HEK293 (cell line): ENCODE measurements around the gene SNX2.

Experiments used
- CTCF ChIA-PET: fragments of 350-600 bp; formaldehyde crosslinking; extraction: SDS; loops from one replicate; lab custom pipeline; 2021; ENCODE audit warnings: antibody characterized with exemption; lab: Yijun Ruan, JAX
- POLR2A ChIA-PET: fragments of 300-600 bp; formaldehyde crosslinking; extraction: SDS; loops from one replicate; lab custom pipeline; 2020; ENCODE audit warnings: antibody characterized with exemption, inconsistent platforms; lab: Yijun Ruan, JAX
- H3K27ac ChIP-seq: fragments of 200-500 bp; sonication (Bioruptor generic); 2 replicates; pipeline ENCODE4 v1.5.1; 2014; ENCODE audit warnings: low read depth, low read length, control low read depth, inconsistent platforms; ENCODE audit errors: extremely low read depth
- H3K36me3 ChIP-seq, 2 experiments: fragments of 200-500 bp in 1 of 2; sonication (Bioruptor generic) in 1 of 2; 1 replicate in 1 of 2; 2 replicates in 1 of 2; pipeline ENCODE4 v1.5.1; 2014 to 2017; ENCODE audit warnings: inconsistent platforms in 2 of 2, low read length in 2 of 2; ENCODE audit not compliant: control insufficient read depth in 2 of 2, insufficient read depth in 1 of 2
- H3K4me1 ChIP-seq: fragments of 200-500 bp; sonication (Bioruptor generic); 2 replicates; pipeline ENCODE4 v1.5.1; 2014; ENCODE audit warnings: mild to moderate bottlenecking, low read length, inconsistent platforms; ENCODE audit not compliant: control insufficient read depth, insufficient read depth
- H3K4me3 ChIP-seq: 2 replicates; pipeline ENCODE4 v1.5.1; 2011; ENCODE audit warnings: low read depth, mild to moderate bottlenecking, control low read depth, low read length, moderate library complexity
- H3K9me3 ChIP-seq: fragments of 200-500 bp; sonication (Bioruptor generic); 2 replicates; pipeline ENCODE4 v1.5.1; 2014; ENCODE audit warnings: low read depth, low read length, inconsistent platforms; ENCODE audit not compliant: control insufficient read depth, insufficient read depth
- GLI2 ChIP-seq: fragments of 450-650 bp; formaldehyde crosslinking; IDR thresholded peaks from 2 replicates; pipeline ENCODE4; 2017; ENCODE audit warnings: missing biosample characterization, missing genetic modification characterization, low read depth, borderline replicate concordance
- PATZ1 ChIP-seq: fragments of 450-650 bp; formaldehyde crosslinking; IDR thresholded peaks from 2 replicates; pipeline ENCODE4 v1.5.1; 2016; ENCODE audit warnings: missing biosample characterization, missing genetic modification characterization
- PRDM2 ChIP-seq: fragments of 450-650 bp; formaldehyde crosslinking; IDR thresholded peaks from 2 replicates; pipeline ENCODE4 v1.5.1; 2016; ENCODE audit warnings: missing biosample characterization, missing genetic modification characterization, borderline replicate concordance
- ZBTB44 ChIP-seq: fragments of 450-650 bp; IDR thresholded peaks from 2 replicates; pipeline ENCODE4 v1.5.1; 2018; ENCODE audit warnings: missing biosample characterization, mild to moderate bottlenecking, missing genetic modification characterization
- ZNF112 ChIP-seq: fragments of 450-650 bp; formaldehyde crosslinking; IDR thresholded peaks from 2 replicates; pipeline ENCODE4 v1.5.0; 2017; ENCODE audit warnings: missing biosample characterization, missing genetic modification characterization
- ZNF121 ChIP-seq: fragments of 450-650 bp; formaldehyde crosslinking; IDR thresholded peaks from 2 replicates; pipeline ENCODE4 v1.5.1; 2016; ENCODE audit warnings: missing biosample characterization, missing genetic modification characterization
- ZNF223 ChIP-seq: fragments of 450-650 bp; formaldehyde crosslinking; IDR thresholded peaks from 2 replicates; pipeline ENCODE4 v1.5.1; 2016; ENCODE audit warnings: missing biosample characterization, missing genetic modification characterization
- ZNF280C ChIP-seq: fragments of 450-650 bp; formaldehyde crosslinking; IDR thresholded peaks from 2 replicates; pipeline ENCODE4 v1.5.1; 2016; ENCODE audit warnings: missing biosample characterization, missing genetic modification characterization
- ZNF335 ChIP-seq: fragments of 450-650 bp; formaldehyde crosslinking; conservative IDR thresholded peaks from 2 replicates; pipeline ENCODE4 v1.5.1; 2016; ENCODE audit warnings: missing biosample characterization, missing genetic modification characterization
- ZNF473 ChIP-seq: fragments of 450-650 bp; formaldehyde crosslinking; IDR thresholded peaks from 2 replicates; pipeline ENCODE4 v1.5.1; 2017; ENCODE audit warnings: missing biosample characterization, missing genetic modification characterization
- ZNF548 ChIP-seq: fragments of 450-650 bp; formaldehyde crosslinking; IDR thresholded peaks from 2 replicates; pipeline ENCODE4 v1.5.1; 2016; ENCODE audit warnings: missing biosample characterization, missing genetic modification characterization
- ZNF610 ChIP-seq: fragments of 450-650 bp; formaldehyde crosslinking; IDR thresholded peaks from 2 replicates; pipeline ENCODE4 v1.5.1; 2016; ENCODE audit warnings: missing biosample characterization, missing genetic modification characterization, borderline replicate concordance
- ZNF621 ChIP-seq: fragments of 450-650 bp; formaldehyde crosslinking; IDR thresholded peaks from 2 replicates; pipeline ENCODE4 v1.5.1; 2017; ENCODE audit warnings: missing biosample characterization, missing genetic modification characterization
- ZNF645 ChIP-seq: fragments of 450-650 bp; formaldehyde crosslinking; IDR thresholded peaks from 2 replicates; pipeline ENCODE4; 2016; ENCODE audit warnings: missing biosample characterization, missing genetic modification characterization
- ZNF837 ChIP-seq: fragments of 450-650 bp; formaldehyde crosslinking; IDR thresholded peaks from 2 replicates; pipeline ENCODE4 v1.5.1; 2016; ENCODE audit warnings: missing biosample characterization, missing genetic modification characterization
- ZSCAN4 ChIP-seq: fragments of 450-650 bp; formaldehyde crosslinking; IDR thresholded peaks from 2 replicates; pipeline ENCODE4 v1.5.1; 2017; ENCODE audit warnings: missing biosample characterization, missing genetic modification characterization

SNX2 gene

GRCh38 chr5:122727112-122727541 is 47.8 kb upstream of the SNX2 start:
- CTCF ChIA-PET = interaction anchor here (1.3 kb wide), 1 partner anchor 23 kb away, joined by 4 read pairs; no protein-coding TSS in a partner anchor
- POLR2A ChIA-PET = no interaction called here
- Histone ChIP-seq H3K4me3 (no peak overlapping the region), H3K9me3 (no peaks in the 10 kb centered on the region), H3K36me3 (no peaks in the 10 kb centered on the region), H3K4me1 (0 out of 2 replicates have a peak, but pooled peaks cover 2% of the 10 kb centered on the region), H3K27ac (no peak overlapping the region)
- TF ChIP-seq ZNF610 (no peak), ZNF112 (no peak), ZNF645 (tag by site-specific recombination) (no peak), ZNF335 (no peak), ZNF548 (tag by site-specific recombination) (no peak), ZNF121 (tag by site-specific recombination) (no peak), ZNF621 (tag by site-specific recombination) (no peak), ZNF280C (tag by site-specific recombination) (no peak), ZNF223 (no peak), GLI2 (tag by site-specific recombination) (no peak), ZBTB44 (no peak), PRDM2 (no peak), ZSCAN4 (tag by site-specific recombination) (no peak), ZNF837 (no peak), PATZ1 (tag by site-specific recombination) (no peak), ZNF473 (tag by site-specific recombination) (no peak)
